IMR-90 (cell line): ENCODE results near the gene PPP5C. TPM values are rescaled to one million over a fixed set of nuclear protein-coding genes. Genes with fewer than 3 reads are reported as not detected.

Experiments used
- BHLHE40 ChIP-seq: fragments of 150-350 bp; IDR thresholded peaks from 2 replicates; pipeline ENCODE4 v1.6.1; 2016; ENCODE audit warnings: mild to moderate bottlenecking, low read depth, low read length
- NFE2L2 ChIP-seq: fragments of 150-350 bp; IDR thresholded peaks from 2 replicates; pipeline ENCODE4 v1.6.1; 2016; ENCODE audit warnings: low read depth, mild to moderate bottlenecking, low read length
- SMC3 ChIP-seq: fragments of 150-350 bp; IDR thresholded peaks from 2 replicates; pipeline ENCODE4 v1.6.1; 2016; ENCODE audit warnings: low read depth, mild to moderate bottlenecking, antibody characterized with exemption, low read length, moderate library complexity
- USF2 ChIP-seq: fragments of 150-350 bp; IDR thresholded peaks from 2 replicates; pipeline ENCODE4 v1.6.1; 2017; ENCODE audit warnings: mild to moderate bottlenecking, antibody characterized with exemption, low read length, low read depth
- polyA plus RNA-seq, 3 experiments: library from polyadenylated mRNA; depleted of rRNA; stranded (reverse); fragments of >200 nt; gene quantifications; 2 replicates each; pipeline ENCODE4 v1.2.3, GENCODE V29; 2012; ENCODE audit warnings: low replicate concordance in 1 of 3
- total RNA-seq: library from RNA; depleted of rRNA; stranded (reverse); fragments of >200 nt; gene quantifications from 2 replicates; pipeline ENCODE4 v1.2.3, GENCODE V29; 2012

Gene PPP5C
- total and polyA plus RNA-seq, 2 of the 4 experiments (the other 2 are of a cell fraction): 80.5 to 128 TPM

- TF ChIP-seq BHLHE40: no peak
- TF ChIP-seq SMC3: no peak
- no peak for TF ChIP-seq USF2
- TF ChIP-seq NFE2L2: no peak
Measured at GRCh38 chr19:46355234-46356148, 8.6 kb downstream of the PPP5C start (continued).
